HepG2 (cell line): ENCODE results near the gene EXOC3L2. TPM values are rescaled to one million over a fixed set of nuclear protein-coding genes. Genes with fewer than 3 reads are reported as not detected.

Experiments
- CTCF ChIP-seq: sonication (generic); formaldehyde crosslinking; IDR thresholded peaks from 2 replicates; pipeline ENCODE4 v1.5.0; 2020; ENCODE audit warnings: mild to moderate bottlenecking, missing genetic modification reagents, moderate library complexity
- DMAP1 ChIP-seq: IDR thresholded peaks from 2 replicates; pipeline ENCODE4 v1.6.1; 2016
- FOXC1 ChIP-seq: sonication (generic); formaldehyde crosslinking; IDR thresholded peaks from 2 replicates; pipeline ENCODE4 v1.8.0; 2022; ENCODE audit warnings: mild to moderate bottlenecking, missing genetic modification reagents, borderline replicate concordance
- GABPB1 ChIP-seq: IDR thresholded peaks from 2 replicates; pipeline ENCODE4 v1.6.1; 2016; ENCODE audit warnings: mild to moderate bottlenecking, missing genetic modification reagents, moderate library complexity, missing compliant biosample characterization
- GTF2F1 ChIP-seq: fragments of 150-350 bp; IDR thresholded peaks from 2 replicates; pipeline ENCODE4 v1.6.1; 2014; ENCODE audit warnings: low read length
- HDAC2 ChIP-seq: sonication (generic); formaldehyde crosslinking; IDR thresholded peaks from 2 replicates; pipeline ENCODE4 v1.4.0; 2020; ENCODE audit warnings: missing genetic modification reagents
- NFYC ChIP-seq: IDR thresholded peaks from 2 replicates; pipeline ENCODE4 v1.6.1; 2016; ENCODE audit warnings: missing genetic modification reagents, missing compliant biosample characterization
- POGK ChIP-seq: sonication (generic); formaldehyde crosslinking; conservative IDR thresholded peaks from 2 replicates; pipeline ENCODE4 v1.8.0; 2022; ENCODE audit warnings: mild to moderate bottlenecking, moderate library complexity, missing genetic modification reagents
- RAD51 ChIP-seq: fragments of 450-650 bp; IDR thresholded peaks from 2 replicates; pipeline ENCODE4 v1.6.1; 2016; ENCODE audit warnings: borderline replicate concordance
- SP2 ChIP-seq: sonication (generic); formaldehyde crosslinking; IDR thresholded peaks from 2 replicates; pipeline ENCODE4 v1.5.1; 2020; ENCODE audit warnings: mild to moderate bottlenecking, missing genetic modification reagents
- TEAD2 ChIP-seq: sonication (generic); formaldehyde crosslinking; IDR thresholded peaks from 2 replicates; pipeline ENCODE4 v1.9.0; 2021; ENCODE audit warnings: missing genetic modification reagents
- THAP11 ChIP-seq: IDR thresholded peaks from 2 replicates; pipeline ENCODE4 v1.6.1; 2016; ENCODE audit warnings: missing biosample characterization, missing genetic modification reagents
- ZBTB34 ChIP-seq: sonication (generic); formaldehyde crosslinking; IDR thresholded peaks from 2 replicates; pipeline ENCODE4 v1.8.0; 2022; ENCODE audit warnings: mild to moderate bottlenecking, missing genetic modification reagents
- ZFP90 ChIP-seq: sonication (generic); formaldehyde crosslinking; IDR thresholded peaks from 2 replicates; pipeline ENCODE4 v1.8.0; 2022; ENCODE audit warnings: missing genetic modification reagents, mild to moderate bottlenecking, inconsistent platforms, borderline replicate concordance
- ZFX ChIP-seq: sonication (generic); formaldehyde crosslinking; IDR thresholded peaks from 2 replicates; pipeline ENCODE4 v1.4.0; 2020; ENCODE audit warnings: mild to moderate bottlenecking, low read depth, missing genetic modification reagents, moderate library complexity
- ZNF232 ChIP-seq: sonication (generic); formaldehyde crosslinking; IDR thresholded peaks from 2 replicates; pipeline ENCODE4 v1.4.0; 2020; ENCODE audit warnings: missing genetic modification reagents, borderline replicate concordance
- ZNF33B ChIP-seq: sonication (generic); formaldehyde crosslinking; IDR thresholded peaks from 2 replicates; pipeline ENCODE4 v1.5.1; 2020; ENCODE audit warnings: mild to moderate bottlenecking, missing genetic modification reagents
- polyA plus RNA-seq, 8 experiments: library from polyadenylated mRNA; depleted of rRNA in 3 of 8; stranded (reverse) in 7 of 8; unstranded in 1 of 8; fragments of >200 nt; fragmentation: Illumina TruSeq in 4 of 8; extraction: Trizol in 4 of 8; gene quantifications; 2 replicates each; pipeline versions ENCODE4 v1.2.1 to v1.2.3, GENCODE V29; 2011 to 2016; ENCODE audit warnings: low read depth in 4 of 8, missing spikeins in 1 of 8, mixed read lengths in 1 of 8; ENCODE audit not compliant: insufficient read depth in 1 of 8
- total RNA-seq, 5 experiments: library from RNA; depleted of rRNA; stranded (reverse); fragments of >200 nt; fragmentation: Illumina TruSeq; extraction: Trizol; gene quantifications; 2 replicates each; pipeline ENCODE4 v1.2.3, GENCODE V29; 2016; ENCODE audit warnings: low read depth in 1 of 5
- TF ChIP-seq, protein P1 (sequence below), 2 experiments: sonication (generic) in 1 of 2; formaldehyde crosslinking in 1 of 2; IDR thresholded peaks; 2 replicates each; pipeline versions ENCODE4 v1.4.0 to v1.6.1; 2016 to 2020; ENCODE audit warnings: borderline replicate concordance in 1 of 2, low read depth in 1 of 2, mild to moderate bottlenecking in 1 of 2, missing genetic modification reagents in 1 of 2

Gene EXOC3L2
- total and polyA plus RNA-seq, 2 of the 13 experiments (the other 11 are each of a cell fraction or from before 2014, with no cell fraction given) = 0.21 TPM; not detected in 1

DNA sequence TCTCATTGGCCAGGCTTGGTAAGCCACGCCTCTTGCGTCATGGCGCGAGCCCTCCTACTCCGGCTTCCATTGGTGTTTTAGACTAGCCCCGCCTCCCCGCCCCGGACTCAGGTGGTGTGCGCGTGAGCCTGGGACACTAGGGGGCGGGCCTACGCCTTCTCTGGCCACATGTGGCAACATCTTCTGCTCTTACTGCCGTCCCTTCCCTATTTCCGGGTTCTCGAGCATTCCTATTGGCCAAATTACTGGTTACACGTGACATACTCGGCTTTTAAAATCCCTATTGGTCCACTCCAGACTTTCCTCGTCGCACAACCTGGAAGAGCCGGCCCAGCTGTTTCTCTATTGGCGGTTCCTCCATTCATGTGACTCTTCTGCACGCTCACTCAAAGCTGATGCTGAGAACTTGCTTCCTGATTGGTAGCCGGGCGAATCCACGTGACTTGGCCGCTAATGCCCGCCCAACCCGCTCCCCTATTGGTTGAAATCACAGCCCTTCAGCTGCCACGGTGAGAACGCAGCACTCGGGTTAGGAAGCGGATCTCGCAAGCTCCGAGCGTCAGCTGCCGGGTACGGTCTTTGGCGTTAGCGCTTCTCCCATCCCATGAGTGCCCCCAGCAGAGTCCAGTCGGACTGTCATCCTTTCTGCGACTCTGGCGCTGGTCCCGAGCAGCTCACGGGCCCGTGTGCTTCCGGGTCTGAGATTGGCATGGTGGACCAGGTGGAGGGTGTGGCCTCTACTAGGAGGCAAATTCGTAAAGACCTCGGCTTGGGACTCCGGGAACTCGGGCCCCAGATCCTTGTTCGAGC is 66.7 kb downstream of the EXOC3L2 start, which contains the start of gene BLOC1S3 (continued):
- peak; percentile 89 for TF ChIP-seq SP2 (CRISPR knock-in tag)
- peak; percentile 43; the same call in 1 of the 2 replicates for TF ChIP-seq ZNF33B (CRISPR knock-in tag)
- TF ChIP-seq DMAP1 (CRISPR knock-in tag) = peak; percentile 73; the same call in 1 of the 2 replicates
- TF ChIP-seq GABPB1 (CRISPR knock-in tag) = peak; percentile 76
- TF ChIP-seq HDAC2 = peak; percentile 36; the same call in 1 of the 2 replicates
- TF ChIP-seq TEAD2 (CRISPR knock-in tag) = no peak
- TF ChIP-seq POGK (CRISPR knock-in tag) = peak; percentile 47; the same call in 1 of the 2 replicates
- TF ChIP-seq THAP11 (CRISPR knock-in tag) = peak; percentile 92
- TF ChIP-seq, protein P1, sequence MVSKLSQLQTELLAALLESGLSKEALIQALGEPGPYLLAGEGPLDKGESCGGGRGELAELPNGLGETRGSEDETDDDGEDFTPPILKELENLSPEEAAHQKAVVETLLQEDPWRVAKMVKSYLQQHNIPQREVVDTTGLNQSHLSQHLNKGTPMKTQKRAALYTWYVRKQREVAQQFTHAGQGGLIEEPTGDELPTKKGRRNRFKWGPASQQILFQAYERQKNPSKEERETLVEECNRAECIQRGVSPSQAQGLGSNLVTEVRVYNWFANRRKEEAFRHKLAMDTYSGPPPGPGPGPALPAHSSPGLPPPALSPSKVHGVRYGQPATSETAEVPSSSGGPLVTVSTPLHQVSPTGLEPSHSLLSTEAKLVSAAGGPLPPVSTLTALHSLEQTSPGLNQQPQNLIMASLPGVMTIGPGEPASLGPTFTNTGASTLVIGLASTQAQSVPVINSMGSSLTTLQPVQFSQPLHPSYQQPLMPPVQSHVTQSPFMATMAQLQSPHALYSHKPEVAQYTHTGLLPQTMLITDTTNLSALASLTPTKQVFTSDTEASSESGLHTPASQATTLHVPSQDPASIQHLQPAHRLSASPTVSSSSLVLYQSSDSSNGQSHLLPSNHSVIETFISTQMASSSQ (IDR thresholded peaks at IDR 0.05; ENCODE audit: low read depth) = 0 out of 2 replicates have a peak, but pooled peaks have one; percentile 13
- TF ChIP-seq, protein P1 (CRISPR knock-in tag; IDR thresholded peaks at IDR 0.05; ENCODE audit: borderline replicate concordance) = no peak
- TF ChIP-seq FOXC1 (CRISPR knock-in tag) = peak; percentile 68; the same call in 1 of the 2 replicates
- TF ChIP-seq ZNF232 (CRISPR knock-in tag) = 0 out of 2 replicates have a peak, but pooled peaks have one; percentile 12
- TF ChIP-seq ZBTB34 = no peak
- TF ChIP-seq GTF2F1 = no peak
- peak; percentile 91 for TF ChIP-seq NFYC
- peak; percentile 95 for TF ChIP-seq RAD51
- peak; percentile 82 for TF ChIP-seq CTCF
- peak; percentile 44 for TF ChIP-seq ZFX (CRISPR knock-in tag)
- peak; percentile 81 for TF ChIP-seq ZFP90 (CRISPR knock-in tag)
